HG02884 (cell line): ENCODE results near the gene TMEM52B.

Source experiments
- ATAC-seq: cut with Tn5 transposase; IDR thresholded peaks from one replicate; pipeline ENCODE4 v1.9.1; 2021; ENCODE audit warnings: mild to moderate bottlenecking, moderate library complexity; ENCODE audit not compliant: unreplicated experiment

The TMEM52B gene

DNA sequence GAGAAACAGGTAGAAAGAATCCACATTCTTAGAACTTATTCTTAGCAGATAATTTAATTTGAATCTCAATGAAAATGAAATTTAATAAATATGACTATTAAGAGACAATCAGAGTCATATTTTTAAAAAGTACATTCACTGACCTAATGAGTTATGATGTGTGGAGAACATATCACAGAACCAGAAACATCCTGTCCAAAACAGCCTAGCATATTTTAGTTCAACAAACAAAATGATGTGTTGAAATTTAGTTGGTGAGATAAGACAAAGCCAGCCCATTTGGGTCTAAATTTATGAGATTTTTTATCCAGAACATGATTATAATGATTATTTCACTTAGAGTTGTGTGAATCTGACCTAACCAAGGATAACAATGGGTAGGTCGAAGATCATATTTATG, 59.7 kb downstream of the TMEM52B start:
- ATAC-seq, result no peak

DNA sequence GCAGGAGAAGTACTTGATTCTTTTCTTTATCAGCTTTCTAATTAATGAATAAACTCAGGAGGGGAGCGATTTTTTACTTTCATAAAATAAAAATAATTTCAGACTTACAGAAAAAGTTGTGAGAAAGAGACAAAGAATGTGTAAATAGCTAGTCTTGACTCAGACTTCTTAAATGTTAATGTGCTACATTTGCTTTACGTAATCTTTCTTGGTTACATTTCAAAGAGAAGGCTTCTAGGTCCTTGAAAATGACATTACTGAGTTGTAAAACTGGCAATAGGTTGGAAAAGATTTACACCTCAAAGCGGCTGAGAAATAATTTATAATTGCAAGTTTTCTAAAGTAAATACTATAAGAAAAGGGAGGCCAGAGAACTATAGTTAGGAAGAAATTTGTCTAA, 62.5 kb downstream of the TMEM52B start:
- ATAC-seq, result no peak
